Measurements from ENCODE around the gene SLC47A1. TPM values are rescaled to one million over a fixed set of nuclear protein-coding genes. Genes with fewer than 3 reads are reported as not detected.

Gene SLC47A1
- total and polyA plus RNA-seq, 2 of the 4 experiments (the other 2 are of a cell fraction) = not detected

GRCh38 chr17:19551165-19551564 lies 17.5 kb downstream of the SLC47A1 start:
- Histone ChIP-seq H3K4me1 (ENCODE audit: control insufficient read depth, insufficient read depth, low read length) (no peaks in the 10 kb centered on the region), H2BK15ac (ENCODE audit: low read depth, low read length) (no peak overlapping the region), H2AK9ac (replicated peaks; ENCODE audit: low read depth, low read length, poor library complexity) (no peak overlapping the region), H3K9me1 (ENCODE audit: insufficient read depth, low read length) (no peaks in the 10 kb centered on the region), H3K36me3 (ENCODE audit: control insufficient read depth, insufficient read depth, low read length) (no peaks in the 10 kb centered on the region), H4K20me1 (ENCODE audit: insufficient read depth, low read length) (no peaks in the 10 kb centered on the region), H4K5ac (ENCODE audit: low read depth, low read length) (no peak overlapping the region), H3K18ac (ENCODE audit: low read depth, low read length) (no peak overlapping the region), H3K27ac (ENCODE audit: insufficient read depth, low read length) (no peak overlapping the region), H2BK120ac (ENCODE audit: low read depth, low read length) (no peak overlapping the region), H2BK5ac (ENCODE audit: low read depth, low read length, poor library complexity, severe bottlenecking) (no peak overlapping the region), H3K4me2 (ENCODE audit: low read depth, low read length) (no peak overlapping the region), H3K4ac (ENCODE audit: low read depth, low read length) (no peak overlapping the region), H4K91ac (ENCODE audit: insufficient read depth, low read depth, low read length) (no peak overlapping the region), H3K79me1 (ENCODE audit: low read depth in 1 of 2, low read length in 2 of 2) (no peaks in the 10 kb centered on the region), H3K56ac (ENCODE audit: extremely low read depth, insufficient read depth, low read length) (no peak overlapping the region), H2AFZ (replicated peaks; ENCODE audit: low read length, poor library complexity) (no peak overlapping the region), H3K27me3 (ENCODE audit: control insufficient read depth, insufficient read depth, low read length) (peaks cover 43% of the 10 kb centered on the region), H3K23ac (ENCODE audit: low read depth, low read length) (no peak overlapping the region), H3K9me3 (ENCODE audit: control insufficient read depth, insufficient read depth, low read length) (no peaks in the 10 kb centered on the region), H3K9ac (ENCODE audit: low read depth, low read length) (no peak overlapping the region), H2AK5ac (ENCODE audit: low read depth, low read length) (no peak overlapping the region), H3K4me3 (ENCODE audit: insufficient read depth, low read depth, low read length) (no peak overlapping the region), H2BK20ac (ENCODE audit: low read depth, low read length) (no peak overlapping the region), H3K14ac (replicated peaks; ENCODE audit: low read depth, low read length) (no peak overlapping the region), H4K8ac (ENCODE audit: low read depth in 2 of 2, low read length in 2 of 2) (no peak overlapping the region)
- CTCF ChIA-PET = interaction anchor here (0.6 kb wide), 1 partner anchor 25 kb away, joined by 3 read pairs; no protein-coding TSS in a partner anchor
- TF ChIP-seq NFE2L2 (IDR thresholded peaks at IDR 0.05; ENCODE audit: low read depth, low read length) (no peak), CTCF (conservative IDR thresholded peaks at IDR 0.05; ENCODE audit: low read depth, low read length) (no peak), MAFK (IDR thresholded peaks at IDR 0.05; ENCODE audit: low read depth, low read length) (no peak), MAZ (IDR thresholded peaks at IDR 0.05; ENCODE audit: borderline replicate concordance, low read depth, low read length) (no peak), FOS (IDR thresholded peaks at IDR 0.05; ENCODE audit: low read depth, low read length) (no peak), MXI1 (IDR thresholded peaks at IDR 0.05; ENCODE audit: borderline replicate concordance, low read depth, low read length) (no peak)
- WGBS, 2 experiments (ENCODE audit: extremely low coverage in 2 of 2, insufficient read length in 1 of 2) = no CpG with 5 or more reads among the region's 5 CpGs
- ATAC-seq (ENCODE audit: low read depth) = no peak
- dilution Hi-C loops (cut with HindIII; ENCODE audit: low sequenced_read_pairs, unreplicated experiment) (no loop called here), in situ Hi-C loops (cut with MboI; ENCODE audit: low sequenced_read_pairs) (no loop called here), intact Hi-C loops (cut with micrococcal nuclease) (no loop called here)
- POLR2A ChIA-PET (ENCODE audit: unreplicated experiment) = no interaction called here
- no TSS peak for BruUV-seq (replicated peaks)
- DNase-seq = no peak

Data from IMR-90 (cell line).